ENCODE measurements around the gene MORC2.

The MORC2 gene

GRCh38 chr22:30968015-30968923 lies at the start of gene MORC2:
Gene MORC2, minus strand, starts transcription at chr22:30968774. Its CDS starts 885 bp downstream, at chr22:30967889.
- no peak for DNase-seq

GRCh38 chr22:31005535-31005934 lies 37.0 kb upstream of the MORC2 start:
- DNase-seq = no peak

DNA sequence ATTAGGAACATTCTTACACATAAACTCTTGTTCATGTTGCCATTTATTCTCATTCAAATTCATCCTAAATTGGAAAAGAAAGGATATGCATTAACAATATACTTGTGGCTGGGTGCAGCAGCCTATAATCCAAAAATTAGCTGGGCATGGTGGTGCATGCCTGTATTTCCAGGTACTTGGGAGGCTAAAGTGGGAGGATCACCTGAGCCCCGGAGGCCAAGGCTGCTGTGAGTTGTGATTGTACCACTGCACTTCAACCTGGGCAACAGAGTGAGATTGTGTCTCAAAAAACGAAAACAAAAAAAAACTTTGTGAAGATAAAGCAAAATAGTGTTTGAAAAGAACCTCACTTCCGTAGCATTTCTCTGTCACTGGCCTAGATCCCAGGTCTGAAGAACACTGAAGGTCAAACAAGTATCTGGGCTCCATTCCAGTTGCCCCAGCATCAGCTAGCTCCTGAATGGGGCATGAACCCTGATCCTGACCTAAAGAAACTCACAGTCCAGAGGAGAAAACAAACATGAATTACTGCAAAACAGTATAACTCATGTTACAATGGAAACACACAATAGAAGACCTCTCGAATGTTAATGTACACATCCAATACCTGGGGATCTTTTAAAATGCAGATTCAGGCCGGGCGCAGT lies 32.7 kb upstream of the MORC2 start:
- no peak for DNase-seq

DNA sequence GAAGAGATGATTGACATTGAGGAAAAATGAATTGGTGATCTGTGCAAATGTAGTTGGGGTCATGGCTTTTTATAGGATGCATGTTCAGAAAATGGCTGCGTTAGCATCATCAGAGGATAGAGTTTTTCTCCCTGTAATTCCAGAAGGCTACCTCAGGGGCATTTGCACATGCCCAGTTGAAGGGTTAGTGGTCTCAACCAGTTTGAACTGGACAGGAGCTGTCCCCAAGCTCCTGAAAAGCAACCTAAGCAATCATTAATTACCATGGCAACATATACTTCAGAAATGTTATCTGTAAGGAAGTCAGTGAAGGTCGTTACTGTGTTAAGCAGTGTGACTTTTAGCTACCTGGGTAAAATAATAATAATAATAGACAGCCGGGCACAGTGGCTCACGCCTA lies 29.8 kb upstream of the MORC2 start:
- no peak for DNase-seq

DNA sequence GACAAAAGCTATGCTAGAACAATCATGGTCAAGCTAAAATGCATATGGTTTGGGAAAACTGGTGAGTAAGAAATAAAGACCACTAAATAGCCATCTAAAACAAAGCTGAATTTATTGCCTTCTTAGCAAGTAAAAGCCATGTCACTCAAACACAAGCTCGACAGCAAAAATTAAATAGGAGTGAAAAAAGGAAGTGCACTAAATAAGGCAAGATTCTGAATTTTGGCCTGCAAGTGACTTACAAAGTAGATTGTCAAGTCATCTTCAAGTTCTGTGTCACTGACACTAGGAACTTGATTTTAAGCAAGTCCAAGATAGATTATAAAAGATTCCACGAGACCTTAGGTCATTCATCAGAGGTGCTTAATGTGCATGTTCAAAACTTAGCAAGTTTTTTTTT lies 27.9 kb upstream of the MORC2 start:
- no peak for DNase-seq

- no peak for DNase-seq
Measured at GRCh38 chr22:30994960-30995359, 26.4 kb upstream of the MORC2 start.

DNA sequence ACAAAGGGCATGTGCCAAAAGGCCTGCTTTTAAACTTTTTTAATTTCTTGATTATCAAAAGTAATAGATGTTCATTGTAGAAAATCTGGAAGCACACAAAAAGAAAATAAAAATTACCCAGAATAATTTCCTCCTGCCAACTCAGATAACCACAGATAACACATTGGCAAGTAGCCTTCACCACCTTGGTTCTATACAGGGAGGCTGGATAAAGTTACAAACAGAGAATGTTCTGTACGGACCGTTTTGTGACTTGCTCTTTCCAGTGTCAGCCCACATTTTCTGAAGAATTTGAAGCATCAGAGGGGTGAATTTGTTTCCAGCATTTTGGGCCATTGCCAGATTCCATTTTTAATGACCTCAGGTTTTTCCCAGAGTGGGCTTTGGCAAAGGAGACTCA lies 24.0 kb upstream of the MORC2 start:
- no peak for DNase-seq

GRCh38 chr22:30990690-30991089 lies 22.1 kb upstream of the MORC2 start:
- no peak for DNase-seq

DNA sequence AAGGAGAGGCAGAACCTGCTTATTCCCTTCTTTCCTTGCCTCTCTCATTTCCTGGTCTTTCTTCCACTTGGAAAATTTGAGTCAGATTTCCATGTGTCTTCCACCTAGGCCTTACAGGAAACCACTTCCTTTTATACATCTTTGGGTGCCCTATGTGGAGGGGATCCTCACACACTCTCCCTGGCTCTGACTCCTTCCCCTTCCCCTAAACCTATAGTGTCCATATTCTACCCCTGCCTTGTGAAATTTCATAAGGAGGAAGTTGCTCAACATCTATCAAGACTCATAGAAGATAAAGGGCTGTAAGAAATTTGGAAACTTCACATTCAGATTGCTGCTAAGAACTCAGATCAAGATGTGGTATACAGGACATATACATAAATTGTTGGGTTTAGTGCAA lies 20.9 kb upstream of the MORC2 start:
- no peak for DNase-seq

GRCh38 chr22:30985561-30986208 lies 17.1 kb upstream of the MORC2 start:
- no peak for DNase-seq

DNA sequence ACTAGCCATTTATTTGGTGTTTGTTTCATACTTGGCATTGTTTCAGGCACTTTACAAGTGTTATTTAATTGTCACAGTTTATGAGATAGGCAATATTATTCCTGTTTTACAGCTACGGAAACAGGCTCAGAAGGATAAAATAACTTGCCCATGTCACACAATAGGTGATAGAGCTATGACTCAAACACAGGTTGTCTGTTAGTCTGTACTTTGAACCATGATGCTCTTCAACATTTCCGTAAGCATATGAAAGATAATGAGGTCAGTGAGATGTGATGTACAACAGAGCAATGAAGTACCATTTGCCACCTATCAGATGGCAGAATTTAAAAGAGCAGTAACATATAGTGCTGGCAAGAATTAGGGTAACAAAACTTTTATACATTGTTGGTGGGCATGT lies 15.7 kb upstream of the MORC2 start:
- DNase-seq = no peak

GRCh38 chr22:30982512-30982911 lies 13.9 kb upstream of the MORC2 start:
- no peak for DNase-seq

GRCh38 chr22:30979932-30980331 lies 11.4 kb upstream of the MORC2 start:
- DNase-seq = no peak

DNA sequence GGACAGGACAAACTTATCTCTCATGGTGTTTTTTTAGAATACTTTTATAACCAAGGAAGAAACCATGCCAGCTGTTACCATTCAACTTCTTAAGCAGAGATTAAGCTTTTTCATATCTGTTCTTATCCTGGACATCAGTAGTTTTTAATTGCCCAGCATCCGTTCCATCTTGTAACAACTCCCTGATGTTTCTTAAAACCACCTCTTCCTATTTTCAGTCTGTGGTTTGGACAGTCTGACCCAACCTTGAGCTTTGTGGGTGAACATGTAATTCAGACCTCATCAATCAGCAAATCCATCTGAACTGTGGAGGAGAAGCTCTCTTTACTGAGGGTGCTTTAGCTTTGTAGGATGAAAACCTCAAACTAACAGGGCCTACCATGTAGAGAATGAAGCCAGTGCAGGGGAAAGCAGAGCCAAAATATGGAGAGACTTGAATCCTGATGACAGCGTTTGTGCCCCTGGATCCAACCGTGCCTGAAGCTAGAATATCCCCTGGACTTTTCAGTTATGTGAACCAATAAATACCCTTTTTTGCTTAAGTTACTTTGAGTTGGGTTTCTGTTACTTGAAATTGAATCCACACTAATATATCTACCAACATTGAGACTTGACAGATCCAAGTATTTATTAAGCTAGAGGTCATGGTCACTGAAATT lies 9.9 kb upstream of the MORC2 start:
- no peak for DNase-seq

GRCh38 chr22:30970356-30970746 lies 1.8 kb upstream of the MORC2 start:
- no peak for DNase-seq

DNA sequence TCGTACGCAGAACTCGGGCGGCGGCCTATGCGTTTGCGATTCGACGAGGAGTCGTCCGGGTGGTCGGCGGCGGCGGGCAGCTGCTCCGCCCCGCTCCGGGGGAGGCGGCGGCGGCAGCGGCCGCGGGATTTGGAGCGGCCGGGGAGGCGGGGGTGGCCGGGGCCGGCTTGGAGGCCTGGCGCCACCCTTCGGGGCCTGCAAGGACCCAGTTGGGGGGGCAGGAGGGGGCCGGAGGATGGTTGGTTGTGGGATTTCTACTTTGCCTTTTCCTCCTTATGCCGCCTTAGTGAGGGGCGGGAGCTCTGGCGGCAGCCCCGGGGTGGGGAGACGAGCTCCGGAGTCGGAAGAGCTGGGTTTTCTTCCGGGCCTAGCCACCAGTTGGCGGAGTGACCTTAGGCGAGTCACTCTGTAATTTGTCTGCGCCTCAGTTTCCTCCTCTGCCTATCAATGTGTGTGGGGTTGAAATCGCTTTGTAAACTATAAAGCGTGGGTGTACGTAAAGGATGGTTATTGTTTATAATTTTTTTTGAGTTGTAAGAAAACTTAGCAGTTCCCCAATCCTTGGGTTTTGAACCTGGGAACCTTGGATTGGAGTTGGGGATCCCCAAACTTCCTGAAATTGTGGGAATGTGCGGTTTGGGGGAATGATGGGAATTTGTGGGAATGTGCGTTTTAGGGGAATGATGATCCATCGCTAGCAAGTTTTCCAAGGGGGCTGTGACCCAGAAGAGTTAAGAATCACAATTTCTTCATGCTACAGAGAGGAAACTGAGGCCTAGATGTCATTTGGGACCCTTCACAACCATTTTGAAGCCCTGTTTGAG lies 1.2 kb upstream of the MORC2 start:
- peak; percentile 13 for DNase-seq

DNA sequence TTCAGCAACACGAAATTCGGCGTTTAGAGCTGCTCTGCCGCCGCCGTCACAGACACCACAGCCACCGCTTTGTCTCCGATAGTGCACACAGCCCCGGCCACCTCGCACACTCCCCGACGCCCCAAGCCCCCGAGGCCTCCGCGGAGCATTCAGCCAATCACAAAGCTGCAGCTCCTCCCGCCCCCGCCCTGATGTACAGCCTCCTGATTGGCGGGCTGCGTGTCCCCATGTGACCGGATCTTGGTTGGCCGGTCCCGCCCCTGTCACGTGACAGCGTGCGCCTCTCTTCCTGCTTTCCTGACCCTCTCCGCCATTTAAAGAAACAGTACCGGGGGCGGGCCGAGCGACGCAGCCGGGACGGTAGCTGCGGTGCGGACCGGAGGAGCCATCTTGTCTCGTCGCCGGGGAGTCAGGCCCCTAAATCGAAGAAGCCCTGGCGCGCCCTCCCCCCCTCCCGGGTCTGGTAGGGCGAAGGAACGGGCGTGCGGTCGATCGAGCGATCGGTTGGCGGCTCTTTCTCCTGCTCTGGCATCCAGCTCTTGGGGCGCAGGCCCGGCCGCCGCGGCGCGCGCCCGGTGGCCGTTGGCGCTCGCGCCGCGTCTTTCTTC lies 454 bp upstream of the MORC2 start, which contains the start of gene TUG1:
Gene TUG1 (plus strand): TSS at position 342 of the 608 bp plus-strand sequence.
- peak; percentile 94 for DNase-seq

GRCh38 chr22:30964858-30965257 lies 3.7 kb downstream of the MORC2 start:
- DNase-seq = no peak

DNA sequence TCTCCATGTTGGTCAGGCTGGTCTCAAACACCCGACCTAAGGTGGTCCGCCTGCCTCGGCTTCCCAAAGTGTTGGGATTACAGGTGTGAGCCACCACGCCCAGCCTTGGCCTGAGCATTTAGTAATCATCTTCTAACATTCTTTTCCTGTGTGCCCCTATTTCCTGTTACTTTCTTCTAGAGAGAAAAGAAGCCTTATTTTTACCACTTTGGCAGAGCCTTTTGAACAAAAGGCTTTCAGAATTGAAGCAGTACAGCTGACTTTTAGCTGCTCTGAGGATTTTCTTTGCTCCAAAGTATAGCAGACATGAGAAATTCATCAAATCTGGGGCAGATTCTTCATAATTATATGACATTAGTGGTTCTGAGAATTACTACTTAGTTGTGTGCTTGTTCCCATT lies 13.4 kb downstream of the MORC2 start:
- DNase-seq = no peak

DNA sequence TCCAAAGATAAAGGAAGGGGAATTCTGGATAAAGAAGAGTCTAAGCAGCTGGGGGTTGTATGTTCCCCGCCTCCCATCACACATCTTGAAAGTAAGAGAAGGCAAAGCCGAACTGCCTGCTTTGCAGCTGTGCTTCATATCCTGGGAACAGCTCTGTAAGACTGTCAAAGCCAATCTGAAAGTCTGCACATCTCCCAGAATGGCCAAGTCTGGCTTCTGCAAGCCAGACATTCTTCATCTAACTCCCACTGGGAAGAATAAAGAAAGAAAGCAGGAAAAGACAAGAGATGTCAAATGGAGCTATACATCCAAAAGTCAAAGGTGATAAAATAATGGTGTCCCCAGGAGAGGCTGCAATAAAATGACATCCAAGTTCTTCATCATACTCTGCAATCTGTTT lies 15.4 kb downstream of the MORC2 start:
- DNase-seq = no peak

DNA sequence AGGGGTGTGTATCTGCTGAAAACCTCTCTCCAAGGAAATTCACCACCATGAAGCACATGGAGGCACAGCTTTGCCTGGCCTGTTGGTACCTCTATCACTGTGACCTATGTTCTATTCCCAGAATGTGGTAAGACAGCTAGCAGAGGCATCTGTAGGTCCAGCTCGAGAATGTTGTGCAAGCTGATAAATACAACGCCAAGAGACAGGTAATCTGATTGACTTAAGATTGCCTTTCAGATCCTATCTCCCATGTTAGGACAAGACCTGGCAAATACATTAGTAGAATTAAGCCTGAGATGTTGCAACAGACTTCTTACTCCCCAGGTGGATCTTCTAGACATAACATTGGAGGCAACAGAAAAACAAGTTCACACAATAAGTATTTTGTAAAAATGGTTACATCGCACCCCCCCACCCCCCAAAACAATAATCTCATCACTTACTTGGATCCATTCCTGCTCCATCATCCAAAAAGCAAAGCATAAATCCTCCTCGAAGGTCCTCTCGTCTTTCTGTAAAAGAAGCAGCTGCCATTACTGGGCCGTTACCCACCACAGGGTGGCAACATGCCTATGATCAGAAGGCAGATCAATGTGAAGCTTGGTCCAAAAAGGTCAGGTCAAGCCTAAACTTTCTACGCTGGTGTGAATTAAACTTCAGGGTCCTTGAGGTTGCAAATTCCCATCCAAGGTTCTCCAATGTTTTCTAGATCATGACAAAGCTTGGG lies 18.5 kb downstream of the MORC2 start:
- DNase-seq = no peak

Data from activated T-cell treated with anti-CD3 and anti-CD28 coated beads for 4 hours (primary cell).